KBM-7 (cell line): ENCODE data around the gene SH3RF3.
"Not testable (repeated sequence)": the region's sequence is repeated elsewhere in the genome, so short reads cannot be mapped to it uniquely, and the experiment has no call there.

Experiments used
- DNase-seq: peaks from one replicate; pipeline ENCODE4 v3.0.0-alpha.2; 2015
- in situ Hi-C: fragments of 300-500 bp; cut with MboI; formaldehyde crosslinking; loops from 2 replicates; pipeline ENCODE4 v1.14.3; 2020; ENCODE audit warnings: low sequenced_read_pairs, low pct_unique_long_range_greater_than_20kb, mixed read lengths

Gene SH3RF3

GRCh38 chr2:109110170-109110569, 18.8 kb upstream of the SH3RF3 start:
- in situ Hi-C loops: no loop called here
- DNase-seq: no peak

- in situ Hi-C loops, DNase-seq: not testable (repeated sequence)
Observed at GRCh38 chr2:109117181-109117580, 11.8 kb upstream of the SH3RF3 start.

GRCh38 chr2:109117780-109118179, 11.2 kb upstream of the SH3RF3 start:
- in situ Hi-C loops: no loop called here
- DNase-seq: no peak

- DNase-seq: no peak
- in situ Hi-C loops: no loop called here
Observed at GRCh38 chr2:109118321-109118720, 10.7 kb upstream of the SH3RF3 start.

GRCh38 chr2:109120166-109120565, 8.8 kb upstream of the SH3RF3 start:
- DNase-seq: no peak
- in situ Hi-C loops: no loop called here

GRCh38 chr2:109120686-109121085, 8.3 kb upstream of the SH3RF3 start:
- in situ Hi-C loops, DNase-seq: not testable (repeated sequence)

- in situ Hi-C loops: no loop called here
- no peak for DNase-seq
Observed at GRCh38 chr2:109123586-109124201, 5.3 kb upstream of the SH3RF3 start.

GRCh38 chr2:109124982-109125592, 3.9 kb upstream of the SH3RF3 start:
- DNase-seq: no peak
- in situ Hi-C loops: loop anchor here (25.0 kb wide), 1 partner anchor 387 kb away; no protein-coding TSS in a partner anchor

- DNase-seq: no peak
- in situ Hi-C loops: loop anchor here (25.0 kb wide), 1 partner anchor 386 kb away; no protein-coding TSS in a partner anchor
Observed at GRCh38 chr2:109125593-109126500, 3.2 kb upstream of the SH3RF3 start.

- DNase-seq: no peak
- in situ Hi-C loops: loop anchor here (25.0 kb wide), 1 partner anchor 386 kb away; no protein-coding TSS in a partner anchor
Observed at GRCh38 chr2:109126501-109126860, 2.5 kb upstream of the SH3RF3 start.

GRCh38 chr2:109127556-109127955, 1.4 kb upstream of the SH3RF3 start:
- in situ Hi-C loops: loop anchor here (25.0 kb wide), 1 partner anchor 385 kb away; no protein-coding TSS in a partner anchor
- no peak for DNase-seq

- in situ Hi-C loops: loop anchor here (25.0 kb wide), 1 partner anchor 384 kb away; no protein-coding TSS in a partner anchor
- peak; percentile 84 for DNase-seq
Observed at GRCh38 chr2:109128048-109128615, 873 bp upstream of the SH3RF3 start.

- in situ Hi-C loops: loop anchor here (25.0 kb wide), 1 partner anchor 383 kb away; no protein-coding TSS in a partner anchor
- peak; percentile 9 for DNase-seq
Observed at GRCh38 chr2:109129356-109129920, 433 bp downstream of the SH3RF3 start.

- DNase-seq: no peak
- in situ Hi-C loops: loop anchor here (25.0 kb wide), 1 partner anchor 382 kb away; no protein-coding TSS in a partner anchor
Observed at GRCh38 chr2:109129921-109130722, 1.1 kb downstream of the SH3RF3 start.

GRCh38 chr2:109130723-109130995, 1.7 kb downstream of the SH3RF3 start:
- in situ Hi-C loops: loop anchor here (25.0 kb wide), 1 partner anchor 382 kb away; no protein-coding TSS in a partner anchor

GRCh38 chr2:109131777-109132176, 2.8 kb downstream of the SH3RF3 start:
- no peak for DNase-seq
- in situ Hi-C loops: loop anchor here (25.0 kb wide), 1 partner anchor 381 kb away; no protein-coding TSS in a partner anchor

More at GRCh38 chr2:109130723-109130995, 1.7 kb downstream of the SH3RF3 start:
- no peak for DNase-seq

GRCh38 chr2:109132626-109133025, 3.6 kb downstream of the SH3RF3 start:
- no peak for DNase-seq
- in situ Hi-C loops: loop anchor here (25.0 kb wide), 1 partner anchor 380 kb away; no protein-coding TSS in a partner anchor

- no peak for DNase-seq
- in situ Hi-C loops: loop anchor here (25.0 kb wide), 1 partner anchor 379 kb away; no protein-coding TSS in a partner anchor
Observed at GRCh38 chr2:109133746-109134145, 4.7 kb downstream of the SH3RF3 start.
